DMS79 treated with DMSO at 0.1 percent for 48 hours (cell line): ENCODE measurements around the gene PLEKHH3.

Source experiments
- DNase-seq: peaks from one replicate; lab custom pipeline; 2025; lab: John Stamatoyannopoulos, UW

The PLEKHH3 gene

GRCh38 chr17:42685831-42686230 is 9.0 kb upstream of the PLEKHH3 start:
- no peak for DNase-seq

GRCh38 chr17:42684929-42685556 is 8.2 kb upstream of the PLEKHH3 start:
- no peak for DNase-seq

GRCh38 chr17:42683407-42684034 is 6.7 kb upstream of the PLEKHH3 start:
- DNase-seq = no peak

GRCh38 chr17:42682722-42683403 is 6.1 kb upstream of the PLEKHH3 start:
- DNase-seq = peak; percentile 68

- DNase-seq = peak; percentile 79
Observed at GRCh38 chr17:42681976-42682721, 5.4 kb upstream of the PLEKHH3 start, which contains the start of gene CNTNAP1. Gene CNTNAP1, plus strand, starts transcription at chr17:42682531. Its CDS starts 299 bp downstream, at chr17:42682830.

GRCh38 chr17:42680331-42680808 is 3.6 kb upstream of the PLEKHH3 start:
- peak; percentile 25 for DNase-seq

GRCh38 chr17:42679492-42680330 is 2.9 kb upstream of the PLEKHH3 start:
- peak; percentile 76 for DNase-seq

GRCh38 chr17:42678951-42679491 is 2.2 kb upstream of the PLEKHH3 start:
- peak; percentile 94 for DNase-seq

GRCh38 chr17:42677921-42678781 is 1.4 kb upstream of the PLEKHH3 start:
- peak; percentile 86 for DNase-seq

- peak; percentile 98 for DNase-seq
Observed at GRCh38 chr17:42677012-42677857, 441 bp upstream of the PLEKHH3 start.

- DNase-seq = peak; percentile 45
Observed at GRCh38 chr17:42675965-42676423, 800 bp downstream of the PLEKHH3 start.

GRCh38 chr17:42675348-42675964 is 1.3 kb downstream of the PLEKHH3 start:
- peak; percentile 69 for DNase-seq

- peak; percentile 69 for DNase-seq
Observed at GRCh38 chr17:42674755-42675347, 1.9 kb downstream of the PLEKHH3 start.

GRCh38 chr17:42673885-42674754 is 2.7 kb downstream of the PLEKHH3 start:
- peak; percentile 49 for DNase-seq

- DNase-seq = no peak
Observed at GRCh38 chr17:42673266-42673884, 3.4 kb downstream of the PLEKHH3 start.

GRCh38 chr17:42672038-42672437 is 4.8 kb downstream of the PLEKHH3 start:
- DNase-seq = peak; percentile 77
